CD4-positive, CD25-positive, alpha-beta regulatory T cell (primary cell): ENCODE measurements around the gene KCNQ1. TPM values are rescaled to one million over a fixed set of nuclear protein-coding genes. Genes with fewer than 3 reads are reported as not detected.
A peak's percentile ranks its signal among the peaks of the same experiment; 100 is the strongest.

Source experiments
- ATAC-seq, 2 donors: fragments of 150-1000 bp; cut with Tn5 transposase; one replicate each; pipeline ENCODE4 v1.10.0; 2021; ENCODE audit warnings: low read depth in 2 of 2, moderate number of reproducible peaks in 2 of 2, moderate library complexity in 1 of 2
- DNase-seq, 3 donors: peaks; one replicate each; pipeline versions ENCODE4 v3.0.0 to v3.0.0-alpha.2; 2012 to 2022; ENCODE audit warnings: mixed read lengths in 1 of 3
- H3K27ac ChIP-seq: one replicate; pipeline ENCODE4 v1.7.0; 2013; ENCODE audit warnings: mild to moderate bottlenecking, low read length; ENCODE audit not compliant: insufficient read depth, poor library complexity, severe bottlenecking
- H3K27me3 ChIP-seq: one replicate; pipeline ENCODE4 v1.7.0; 2013; ENCODE audit warnings: low read length; ENCODE audit not compliant: control insufficient read depth, insufficient read depth
- H3K36me3 ChIP-seq: one replicate; pipeline ENCODE4 v1.7.0; 2013; ENCODE audit warnings: mild to moderate bottlenecking, low read length, moderate library complexity; ENCODE audit not compliant: control insufficient read depth, insufficient read depth
- H3K4me1 ChIP-seq: 2 replicates; pipeline ENCODE4 v1.7.0; 2013; ENCODE audit warnings: mild to moderate bottlenecking, low read length; ENCODE audit not compliant: insufficient read depth, control insufficient read depth, poor library complexity, severe bottlenecking
- H3K4me3 ChIP-seq: one replicate; pipeline ENCODE4 v1.7.0; 2013; ENCODE audit warnings: low read depth, mild to moderate bottlenecking, low read length, moderate library complexity
- H3K9me3 ChIP-seq, 2 experiments: 1 replicate in 1 of 2; 2 replicates in 1 of 2; pipeline ENCODE4 v1.7.0; 2013; ENCODE audit warnings: low read length in 2 of 2, mild to moderate bottlenecking in 1 of 2, moderate library complexity in 1 of 2; ENCODE audit not compliant: control insufficient read depth in 2 of 2
- H3K27ac Mint-ChIP-seq, 3 donors: one replicate each; pipeline ENCODE4 v1.8.0; 2020 to 2022; ENCODE audit warnings: mild to moderate bottlenecking in 3 of 3, mixed read lengths in 3 of 3, moderate library complexity in 2 of 3
- H3K27me3 Mint-ChIP-seq: one replicate; pipeline ENCODE4 v1.8.0; 2022; ENCODE audit warnings: mild to moderate bottlenecking, mixed read lengths
- H3K36me3 Mint-ChIP-seq: one replicate; pipeline ENCODE4 v1.8.0; 2020; ENCODE audit warnings: mixed read lengths
- H3K4me1 Mint-ChIP-seq, 4 donors: one replicate each; pipeline ENCODE4 v1.8.0; 2020 to 2022; ENCODE audit warnings: mixed read lengths in 4 of 4, mild to moderate bottlenecking in 1 of 4
- H3K4me3 Mint-ChIP-seq, 4 donors: one replicate each; pipeline ENCODE4 v1.8.0; 2020 to 2022; ENCODE audit warnings: mild to moderate bottlenecking in 4 of 4, mixed read lengths in 4 of 4, moderate library complexity in 3 of 4
- H3K9me3 Mint-ChIP-seq, 7 donors: one replicate each; pipeline ENCODE4 v1.8.0; 2020 to 2022; ENCODE audit warnings: mixed read lengths in 7 of 7, mild to moderate bottlenecking in 3 of 7, moderate library complexity in 2 of 7
- polyA plus RNA-seq, 4 donors: library from polyadenylated mRNA; unstranded; fragments of 300-500 nt; fragmentation: Illumina TruSeq; gene quantifications; one replicate each; pipeline ENCODE4 v1.2.3, GENCODE V29; 2021
- total RNA-seq: library from RNA; stranded (reverse); gene quantifications from one replicate; pipeline ENCODE4 v1.2.3, GENCODE V29; 2022

KCNQ1 gene
- total and polyA plus RNA-seq, 5 donors from 2014 or later: 5.5 to 13.4 (median 6.8) TPM

DNA sequence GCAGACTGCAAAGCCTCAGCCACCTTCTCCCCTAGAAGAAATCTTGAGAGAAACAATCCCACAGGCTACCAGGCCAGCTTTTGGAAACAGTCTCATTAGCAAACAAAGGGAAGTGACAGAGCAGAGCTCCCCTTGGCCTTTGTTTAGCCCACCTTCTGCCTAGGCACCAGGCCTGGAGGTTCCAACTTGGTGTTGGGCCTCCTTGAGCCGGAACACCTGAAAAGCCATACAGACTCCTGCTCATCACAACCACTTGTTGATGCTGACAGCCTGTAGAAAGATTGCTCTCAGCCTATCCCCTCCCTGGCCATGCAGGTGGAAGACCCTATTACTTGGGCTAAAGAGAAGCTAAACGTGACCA, 228.4 kb downstream of the KCNQ1 start:
- no peak overlapping the region for H3K4me3 ChIP-seq
- Mint-ChIP-seq H3K9me3 (no peaks in the 10 kb centered on the region), H3K4me3 (no peak overlapping the region), H3K27me3 (no peaks in the 10 kb centered on the region), H3K27ac (peak overlapping the region in 1 of 3 donors; percentile 11), H3K36me3 (no peaks in the 10 kb centered on the region), H3K4me1 (peaks cover 0 to 9% (median 4%) of the 10 kb centered on the region in 4 donors)
- no peak for ATAC-seq
- H3K27ac ChIP-seq: no peak overlapping the region
- H3K4me1 ChIP-seq: no peaks in the 10 kb centered on the region
- H3K36me3 ChIP-seq: peaks cover 2% of the 10 kb centered on the region
- no peaks in the 10 kb centered on the region for H3K9me3 ChIP-seq
- H3K27me3 ChIP-seq: no peaks in the 10 kb centered on the region
- no peak for DNase-seq

DNA sequence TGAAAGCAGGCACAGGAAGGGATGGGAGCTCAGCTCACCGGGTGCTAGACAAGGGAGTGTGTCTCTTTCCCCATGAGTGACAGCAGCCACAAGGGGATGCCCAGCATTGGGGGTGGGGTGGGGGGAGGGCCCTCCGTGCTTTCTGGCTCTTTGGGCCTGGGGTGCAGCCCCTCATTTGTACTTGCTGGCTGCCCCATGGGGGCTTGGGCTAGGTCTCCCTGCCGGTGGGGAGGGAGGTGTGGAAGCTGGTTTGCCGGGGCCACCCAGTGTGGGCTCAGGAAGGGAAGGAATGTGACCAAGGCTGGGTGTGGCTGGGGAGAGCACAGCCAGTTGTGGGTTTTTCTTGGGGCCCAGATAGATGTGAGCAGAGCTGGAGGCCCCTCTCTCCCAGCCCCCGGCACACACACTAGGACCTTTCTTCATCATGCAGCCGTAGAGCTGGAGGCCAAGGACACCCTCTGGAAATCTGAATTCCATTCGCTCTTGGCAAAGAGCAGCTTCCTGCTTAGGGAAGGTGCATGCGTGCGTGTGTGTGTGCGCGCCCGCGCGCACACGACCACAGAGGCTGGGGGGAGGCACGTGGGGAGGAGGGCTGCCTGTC, 229.2 kb downstream of the KCNQ1 start:
- H3K4me1 Mint-ChIP-seq: peaks cover 0 to 8% (median 3%) of the 10 kb centered on the region in 4 donors

DNA sequence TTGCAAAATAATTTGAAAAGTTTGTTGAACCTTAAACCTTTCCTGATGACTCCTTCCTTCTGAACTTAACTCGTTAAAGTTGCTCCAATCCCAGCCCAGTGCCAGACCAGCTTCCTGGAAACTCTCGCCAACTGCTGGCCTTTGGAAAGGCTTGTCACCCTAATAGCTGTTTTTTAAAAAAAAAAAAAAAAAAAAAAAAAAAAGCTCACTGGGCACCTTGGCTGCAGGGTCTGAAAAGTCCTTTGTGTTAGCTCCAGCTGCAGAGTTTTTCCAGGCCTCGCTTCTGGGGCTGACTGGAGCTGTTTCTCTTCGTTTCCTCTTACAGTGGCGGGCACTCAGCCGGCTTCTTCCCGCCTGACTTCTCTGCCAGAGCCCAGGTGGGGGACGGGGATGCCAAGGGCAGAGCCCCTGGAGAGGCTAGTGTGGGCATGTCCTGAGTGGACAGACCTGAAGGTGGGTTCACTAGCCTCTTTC, 229.9 kb downstream of the KCNQ1 start:
- Mint-ChIP-seq H3K9me3 (no peaks in the 10 kb centered on the region), H3K4me1 (peaks cover 0 to 8% (median 3%) of the 10 kb centered on the region in 4 donors), H3K4me3 (no peak overlapping the region), H3K27ac (no peak overlapping the region), H3K27me3 (no peaks in the 10 kb centered on the region), H3K36me3 (no peaks in the 10 kb centered on the region)
- Histone ChIP-seq H3K27me3 (no peaks in the 10 kb centered on the region), H3K4me1 (no peaks in the 10 kb centered on the region), H3K27ac (no peak overlapping the region), H3K9me3 (no peaks in the 10 kb centered on the region), H3K36me3 (peaks cover 2% of the 10 kb centered on the region), H3K4me3 (no peak overlapping the region)
- ATAC-seq (no peak), DNase-seq (no peak)

More for the DNA sequence above, 229.2 kb downstream of the KCNQ1 start:
- Histone ChIP-seq H3K4me1 (no peaks in the 10 kb centered on the region), H3K36me3 (peaks cover 2% of the 10 kb centered on the region), H3K4me3 (no peak overlapping the region), H3K9me3 (no peaks in the 10 kb centered on the region), H3K27ac (no peak overlapping the region), H3K27me3 (no peaks in the 10 kb centered on the region)
- no peak overlapping the region for H3K27ac Mint-ChIP-seq
- no peak for ATAC-seq
- no peak for DNase-seq
- no peaks in the 10 kb centered on the region for H3K9me3 Mint-ChIP-seq
- no peak overlapping the region for H3K4me3 Mint-ChIP-seq
- H3K36me3 Mint-ChIP-seq: no peaks in the 10 kb centered on the region
- no peaks in the 10 kb centered on the region for H3K27me3 Mint-ChIP-seq

DNA sequence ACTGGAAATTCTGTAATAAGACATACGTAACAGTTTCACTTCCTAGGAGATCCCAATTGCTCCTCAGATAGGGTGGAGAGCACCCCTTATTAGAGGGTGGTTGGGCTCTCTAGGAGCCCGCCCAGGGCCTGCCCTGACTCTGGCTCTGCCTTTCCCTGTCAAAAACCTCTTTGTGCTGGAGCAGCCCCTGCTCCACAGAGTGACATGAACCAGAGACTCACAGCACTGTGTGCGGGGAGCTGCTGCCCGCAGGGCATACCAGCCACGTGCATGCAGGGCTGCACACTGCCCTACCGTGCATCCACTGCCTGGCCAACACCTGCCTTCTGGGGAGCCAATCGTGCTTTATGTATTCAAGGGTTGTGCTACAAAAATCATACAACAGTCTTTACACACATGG, 230.7 kb downstream of the KCNQ1 start:
- H3K4me3 ChIP-seq: no peak overlapping the region
- no peaks in the 10 kb centered on the region for H3K4me1 ChIP-seq
- DNase-seq (no peak), ATAC-seq (no peak)
- H3K27ac ChIP-seq: no peak overlapping the region
- Mint-ChIP-seq H3K4me3 (no peak overlapping the region), H3K36me3 (no peaks in the 10 kb centered on the region), H3K27me3 (no peaks in the 10 kb centered on the region), H3K27ac (no peak overlapping the region), H3K9me3 (no peaks in the 10 kb centered on the region), H3K4me1 (peaks cover 0 to 6% (median 3%) of the 10 kb centered on the region in 4 donors)
- no peaks in the 10 kb centered on the region for H3K9me3 ChIP-seq
- H3K36me3 ChIP-seq: peaks cover 2% of the 10 kb centered on the region
- no peaks in the 10 kb centered on the region for H3K27me3 ChIP-seq

DNA sequence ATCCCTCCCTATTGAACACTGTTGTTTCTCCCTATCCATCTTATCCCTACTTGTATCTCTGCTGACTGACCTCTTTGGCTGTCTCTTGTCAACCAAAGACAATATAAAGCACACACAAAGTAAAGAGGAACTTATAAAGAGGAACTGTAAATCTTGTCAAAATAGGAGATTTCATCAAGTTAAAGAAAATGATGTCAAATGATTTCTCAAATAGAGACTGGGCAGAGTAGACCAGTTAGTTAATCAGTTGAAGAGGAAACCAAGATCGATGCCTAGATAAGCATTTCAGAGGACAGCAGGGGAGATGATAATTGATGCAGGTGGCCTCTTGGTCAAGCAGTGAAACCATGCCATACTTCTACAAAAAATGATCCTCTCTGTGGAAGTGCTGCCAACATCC, 232.3 kb downstream of the KCNQ1 start:
- Histone ChIP-seq H3K4me3 (no peak overlapping the region), H3K4me1 (no peaks in the 10 kb centered on the region), H3K27ac (no peak overlapping the region), H3K9me3 (no peaks in the 10 kb centered on the region), H3K36me3 (peaks cover 2% of the 10 kb centered on the region), H3K27me3 (no peaks in the 10 kb centered on the region)
- H3K27ac Mint-ChIP-seq: peak overlapping the region in 1 of 3 donors; percentile 14
- no peak overlapping the region for H3K4me3 Mint-ChIP-seq
- no peaks in the 10 kb centered on the region for H3K27me3 Mint-ChIP-seq
- no peak for DNase-seq
- peaks cover 6% of the 10 kb centered on the region for H3K36me3 Mint-ChIP-seq
- no peaks in the 10 kb centered on the region for H3K9me3 Mint-ChIP-seq
- no peak for ATAC-seq
- peaks cover 0 to 8% (median 5%) of the 10 kb centered on the region in 4 donors for H3K4me1 Mint-ChIP-seq

DNA sequence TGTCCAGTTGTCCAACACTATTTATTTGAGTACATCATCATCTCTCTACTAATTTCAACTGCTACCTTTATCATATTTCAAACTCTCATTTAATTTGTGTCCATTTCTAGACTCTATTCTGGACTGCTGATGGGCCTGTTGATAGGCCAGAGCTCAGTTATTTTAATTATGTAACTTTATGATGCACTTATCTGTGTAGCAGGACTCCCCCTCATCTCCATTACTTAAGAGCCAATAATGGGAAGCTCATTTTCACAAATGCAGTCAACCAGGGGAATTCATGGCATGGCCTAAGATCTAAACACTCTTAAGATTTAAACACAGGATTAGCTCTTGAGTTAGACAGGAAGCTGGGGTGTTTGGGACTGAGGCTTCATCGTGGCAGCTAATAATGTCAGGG, 233.6 kb downstream of the KCNQ1 start:
- Mint-ChIP-seq H3K27ac (no peak overlapping the region), H3K4me3 (no peak overlapping the region), H3K36me3 (peaks cover 8% of the 10 kb centered on the region), H3K27me3 (no peaks in the 10 kb centered on the region), H3K9me3 (no peaks in the 10 kb centered on the region), H3K4me1 (peaks cover 0 to 9% (median 5%) of the 10 kb centered on the region in 4 donors)
- Histone ChIP-seq H3K27me3 (no peaks in the 10 kb centered on the region), H3K36me3 (peaks cover 2% of the 10 kb centered on the region), H3K4me3 (no peak overlapping the region), H3K27ac (no peak overlapping the region), H3K9me3 (no peaks in the 10 kb centered on the region), H3K4me1 (no peaks in the 10 kb centered on the region)
- no peak for ATAC-seq
- no peak for DNase-seq

DNA sequence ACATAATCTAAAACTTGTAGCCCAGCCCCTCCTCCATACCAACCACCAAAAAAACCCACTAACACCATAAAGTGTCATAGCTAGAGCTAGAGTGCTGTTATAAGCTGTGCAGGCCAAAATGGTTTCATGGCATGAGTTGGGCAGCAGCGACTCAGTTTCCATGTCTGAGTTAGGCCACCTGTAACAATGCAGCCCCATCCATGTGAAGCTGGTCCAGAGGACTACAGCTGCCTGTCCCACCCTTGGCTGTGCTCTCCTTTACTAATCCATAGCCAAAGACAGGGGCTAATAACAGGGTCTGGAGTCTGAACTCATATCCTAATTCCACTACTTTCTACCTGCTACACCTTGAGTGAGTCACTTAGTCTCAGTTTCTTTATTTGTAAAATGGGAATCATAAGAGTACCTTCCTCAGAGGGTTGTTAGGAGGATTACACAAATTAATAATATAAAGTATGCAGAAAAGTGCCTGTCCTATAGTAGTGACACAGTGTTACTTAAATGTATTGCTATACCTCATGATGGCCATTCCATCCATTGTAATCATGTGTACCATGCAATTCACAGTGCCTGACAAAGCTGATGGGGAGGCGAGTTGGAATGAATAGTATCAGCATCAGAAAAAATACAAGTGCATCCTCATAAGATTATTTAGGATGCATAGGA, 234.3 kb downstream of the KCNQ1 start:
- peaks cover 8% of the 10 kb centered on the region for H3K36me3 Mint-ChIP-seq
- Histone ChIP-seq H3K36me3 (peaks cover 2% of the 10 kb centered on the region), H3K4me1 (no peaks in the 10 kb centered on the region), H3K4me3 (no peak overlapping the region), H3K27ac (no peak overlapping the region), H3K27me3 (no peaks in the 10 kb centered on the region), H3K9me3 (no peaks in the 10 kb centered on the region)
- H3K4me1 Mint-ChIP-seq: peaks cover 0 to 9% (median 4%) of the 10 kb centered on the region in 4 donors
- no peaks in the 10 kb centered on the region for H3K27me3 Mint-ChIP-seq
- ATAC-seq (no peak), DNase-seq (no peak)
- H3K4me3 Mint-ChIP-seq: no peak overlapping the region
- no peak overlapping the region for H3K27ac Mint-ChIP-seq
- no peaks in the 10 kb centered on the region for H3K9me3 Mint-ChIP-seq
